ENCODE data around the gene ASPDH. TPM values are rescaled to one million over a fixed set of nuclear protein-coding genes. Genes with fewer than 3 reads are reported as not detected.

ASPDH gene
- total RNA-seq, 3 donors from 2014 or later = not detected

- TF ChIP-seq, protein P1, sequence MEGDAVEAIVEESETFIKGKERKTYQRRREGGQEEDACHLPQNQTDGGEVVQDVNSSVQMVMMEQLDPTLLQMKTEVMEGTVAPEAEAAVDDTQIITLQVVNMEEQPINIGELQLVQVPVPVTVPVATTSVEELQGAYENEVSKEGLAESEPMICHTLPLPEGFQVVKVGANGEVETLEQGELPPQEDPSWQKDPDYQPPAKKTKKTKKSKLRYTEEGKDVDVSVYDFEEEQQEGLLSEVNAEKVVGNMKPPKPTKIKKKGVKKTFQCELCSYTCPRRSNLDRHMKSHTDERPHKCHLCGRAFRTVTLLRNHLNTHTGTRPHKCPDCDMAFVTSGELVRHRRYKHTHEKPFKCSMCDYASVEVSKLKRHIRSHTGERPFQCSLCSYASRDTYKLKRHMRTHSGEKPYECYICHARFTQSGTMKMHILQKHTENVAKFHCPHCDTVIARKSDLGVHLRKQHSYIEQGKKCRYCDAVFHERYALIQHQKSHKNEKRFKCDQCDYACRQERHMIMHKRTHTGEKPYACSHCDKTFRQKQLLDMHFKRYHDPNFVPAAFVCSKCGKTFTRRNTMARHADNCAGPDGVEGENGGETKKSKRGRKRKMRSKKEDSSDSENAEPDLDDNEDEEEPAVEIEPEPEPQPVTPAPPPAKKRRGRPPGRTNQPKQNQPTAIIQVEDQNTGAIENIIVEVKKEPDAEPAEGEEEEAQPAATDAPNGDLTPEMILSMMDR (IDR thresholded peaks at IDR 0.05) = no peak
- intact Hi-C loops (cut with DNase I, micrococcal nuclease) = no loop called here
- DNase-seq (no peak), ATAC-seq (no peak)
- H3K4me1 ChIP-seq (ENCODE audit: low read depth) = peaks cover 8% of the 10 kb centered on the region
- no peaks in the 10 kb centered on the region for H3K36me3 ChIP-seq (ENCODE audit: low read depth)
- H3K4me3 ChIP-seq = no peak overlapping the region
- H3K9me3 ChIP-seq = no peaks in the 10 kb centered on the region
These were observed 43.4 kb upstream of the ASPDH start for GRCh38 chr19:50557009-50557613.

GRCh38 chr19:50556282-50557008, 42.7 kb upstream of the ASPDH start:
- Histone ChIP-seq H3K9me3 (no peaks in the 10 kb centered on the region), H3K36me3 (ENCODE audit: low read depth) (no peaks in the 10 kb centered on the region), H3K4me3 (no peak overlapping the region), H3K4me1 (ENCODE audit: low read depth) (peaks cover 8% of the 10 kb centered on the region)
- TF ChIP-seq, protein P1 (IDR thresholded peaks at IDR 0.05) = peak; percentile 74
- intact Hi-C loops (cut with DNase I, micrococcal nuclease) = no loop called here
- DNase-seq (peak; percentile 64 to 81 (median 74)), ATAC-seq (peak; percentile 76)

- Histone ChIP-seq H3K36me3 (ENCODE audit: low read depth) (no peaks in the 10 kb centered on the region), H3K4me3 (no peak overlapping the region), H3K9me3 (no peaks in the 10 kb centered on the region), H3K4me1 (ENCODE audit: low read depth) (peaks cover 8% of the 10 kb centered on the region)
- DNase-seq (no peak), ATAC-seq (no peak)
- TF ChIP-seq, protein P1 (IDR thresholded peaks at IDR 0.05) = no peak
- intact Hi-C loops (cut with DNase I, micrococcal nuclease) = no loop called here
These were observed 42.0 kb upstream of the ASPDH start for GRCh38 chr19:50555450-50556281.

DNA sequence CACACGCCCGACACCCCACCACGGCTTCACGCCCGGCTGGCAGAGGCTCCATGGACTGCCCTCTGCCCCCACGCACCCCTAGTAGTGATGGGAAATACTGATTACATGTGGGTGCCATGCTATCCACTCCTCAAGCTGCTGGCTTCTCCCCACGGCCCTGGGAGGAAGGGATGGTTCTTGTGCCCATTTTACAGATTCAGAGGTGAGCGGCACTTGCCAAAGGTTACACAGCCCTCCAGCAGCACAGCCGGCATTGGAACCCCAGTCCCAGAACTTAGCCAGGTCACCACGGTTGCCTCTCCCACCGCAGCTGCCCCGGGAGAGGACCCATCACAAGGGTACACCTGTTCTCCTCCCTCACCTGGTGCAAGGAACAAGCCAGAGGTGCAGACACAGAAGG, 41.3 kb upstream of the ASPDH start:
- Histone ChIP-seq H3K4me1 (ENCODE audit: low read depth) (peaks cover 8% of the 10 kb centered on the region), H3K36me3 (ENCODE audit: low read depth) (no peaks in the 10 kb centered on the region), H3K4me3 (no peak overlapping the region), H3K9me3 (no peaks in the 10 kb centered on the region)
- TF ChIP-seq, protein P1 (IDR thresholded peaks at IDR 0.05) = no peak
- DNase-seq (no peak), ATAC-seq (no peak)
- intact Hi-C loops (cut with DNase I, micrococcal nuclease) = no loop called here

DNA sequence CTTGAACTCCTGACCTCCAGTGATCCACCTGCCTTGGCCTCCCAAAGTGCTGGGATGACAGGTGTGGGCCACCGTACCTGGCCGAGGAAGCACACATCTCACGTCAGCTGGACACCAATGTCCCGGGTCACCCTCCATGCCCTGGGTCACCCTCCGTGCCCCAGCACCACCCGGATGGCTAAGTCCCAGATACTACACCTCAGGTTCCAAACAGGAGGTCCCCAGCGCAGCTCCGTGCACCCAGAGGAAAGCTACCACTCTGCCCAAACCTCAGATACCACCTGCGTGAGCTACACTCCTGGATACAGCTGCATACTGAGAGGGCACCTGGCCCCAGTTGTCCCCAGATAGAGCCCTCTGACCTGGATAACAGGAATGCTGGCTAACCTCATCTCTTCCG, 40.5 kb upstream of the ASPDH start:
- Histone ChIP-seq H3K4me1 (ENCODE audit: low read depth) (peaks cover 8% of the 10 kb centered on the region), H3K9me3 (no peaks in the 10 kb centered on the region), H3K36me3 (ENCODE audit: low read depth) (no peaks in the 10 kb centered on the region), H3K4me3 (no peak overlapping the region)
- DNase-seq (no peak), ATAC-seq (no peak)
- TF ChIP-seq, protein P1 (IDR thresholded peaks at IDR 0.05) = no peak
- intact Hi-C loops (cut with DNase I, micrococcal nuclease) = no loop called here
